NCI-H446 treated with DMSO at 0.1 percent for 48 hours (cell line): ENCODE measurements around the gene TSPY8.
"Not testable (repeated sequence)": the region's sequence is repeated elsewhere in the genome, so short reads cannot be mapped to it uniquely, and the experiment has no call there.

Source experiments
- DNase-seq: peaks from one replicate; lab custom pipeline; 2025; lab: John Stamatoyannopoulos, UW

Gene TSPY8

GRCh38 chrY:9357497-9357896 is at the start of gene TSPY8:
Gene TSPY8 (plus strand): TSS chrY:9357797. CDS start chrY:9357843, 46 bp downstream.
- DNase-seq = not testable (repeated sequence)

- DNase-seq = no peak
These were observed 36.6 kb upstream of the TSPY8 start for GRCh38 chrY:9320996-9321395.

GRCh38 chrY:9337164-9337563 is 20.4 kb upstream of the TSPY8 start, which contains the start of gene TSPY4:
Gene TSPY4 (plus strand): TSS chrY:9337464. CDS start chrY:9337510, 46 bp downstream.
- not testable (repeated sequence) for DNase-seq

GRCh38 chrY:9396527-9396926 is 38.9 kb downstream of the TSPY8 start:
- not testable (repeated sequence) for DNase-seq

GRCh38 chrY:9398121-9398520 is 40.5 kb downstream of the TSPY8 start, which contains the start of gene TSPY3:
Gene TSPY3 (plus strand): TSS chrY:9398421. CDS start chrY:9398467, 46 bp downstream.
- DNase-seq = not testable (repeated sequence)
